Measurements from ENCODE around the gene XRN2.

XRN2 gene

GRCh38 chr20:21312813-21313474 lies 9.8 kb downstream of the XRN2 start:
- H3K4me3 ChIP-seq (ENCODE audit: low read depth, low read length): no peak overlapping the region
- no peak for DNase-seq
- no peaks in the 10 kb centered on the region for H3K27me3 ChIP-seq (ENCODE audit: insufficient read depth, low read depth, severe bottlenecking)
- H3K36me3 ChIP-seq: peaks cover 4% of the 10 kb centered on the region
- no peak for TF ChIP-seq CTCF (IDR thresholded peaks at IDR 0.05; ENCODE audit: low read depth, low read length)
- no peak overlapping the region for H3K27ac ChIP-seq
- H3K9me3 ChIP-seq (ENCODE audit: severe bottlenecking): no peaks in the 10 kb centered on the region

- Histone ChIP-seq H3K4me3 (ENCODE audit: low read depth, low read length) (no peak overlapping the region), H3K27me3 (ENCODE audit: insufficient read depth, low read depth, severe bottlenecking) (no peaks in the 10 kb centered on the region), H3K27ac (no peak overlapping the region), H3K36me3 (no peaks in the 10 kb centered on the region), H3K9me3 (ENCODE audit: severe bottlenecking) (no peaks in the 10 kb centered on the region)
- no peak for DNase-seq
- no peak for TF ChIP-seq CTCF (IDR thresholded peaks at IDR 0.05; ENCODE audit: low read depth, low read length)
These were observed 12.0 kb downstream of the XRN2 start for GRCh38 chr20:21315138-21315537.

DNA sequence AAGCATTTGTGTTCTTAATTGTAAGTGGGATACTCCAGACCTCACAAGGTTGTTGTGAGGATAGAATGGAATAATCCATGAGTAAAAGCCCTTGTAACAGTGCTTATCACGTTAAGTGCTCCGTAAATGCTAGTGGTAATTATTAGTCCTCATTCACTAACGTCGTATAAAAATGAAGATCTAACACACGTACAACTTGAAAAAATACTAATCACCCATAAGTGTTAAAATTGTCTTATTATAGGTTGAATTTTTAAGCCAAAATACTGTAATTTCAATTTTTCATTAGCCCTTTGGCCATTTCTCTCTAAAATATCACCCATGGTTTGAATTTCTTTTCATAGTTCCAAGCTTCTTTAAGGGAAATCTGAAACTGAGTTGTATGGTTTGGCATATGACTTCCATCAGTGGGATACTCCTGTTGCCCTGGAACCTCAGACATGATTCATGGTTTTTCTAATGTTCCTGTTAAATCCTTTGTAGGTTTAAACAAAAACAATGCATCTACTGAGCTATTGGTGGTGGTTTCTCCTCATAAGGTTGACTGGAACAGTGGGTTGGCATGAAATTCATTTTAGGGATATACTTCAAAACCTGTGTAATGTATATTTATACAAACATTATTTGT lies 19.1 kb downstream of the XRN2 start:
- no peaks in the 10 kb centered on the region for H3K27me3 ChIP-seq (ENCODE audit: insufficient read depth, low read depth, severe bottlenecking)

GRCh38 chr20:21322921-21323331 lies 19.8 kb downstream of the XRN2 start:
- H3K9me3 ChIP-seq (ENCODE audit: severe bottlenecking): no peaks in the 10 kb centered on the region
- H3K4me3 ChIP-seq (ENCODE audit: low read depth, low read length): no peak overlapping the region
- H3K36me3 ChIP-seq: peaks cover 3% of the 10 kb centered on the region; the same call in 1 of the 2 replicates
- DNase-seq: no peak
- no peak for TF ChIP-seq CTCF (IDR thresholded peaks at IDR 0.05; ENCODE audit: low read depth, low read length)
- H3K27ac ChIP-seq: no peak overlapping the region
- no peaks in the 10 kb centered on the region for H3K27me3 ChIP-seq (ENCODE audit: insufficient read depth, low read depth, severe bottlenecking)

More for the DNA sequence above, 19.1 kb downstream of the XRN2 start:
- TF ChIP-seq CTCF (IDR thresholded peaks at IDR 0.05; ENCODE audit: low read depth, low read length): no peak
- H3K4me3 ChIP-seq (ENCODE audit: low read depth, low read length): no peak overlapping the region
- no peak for DNase-seq
- H3K9me3 ChIP-seq (ENCODE audit: severe bottlenecking): no peaks in the 10 kb centered on the region
- no peaks in the 10 kb centered on the region; the same call in 1 of the 2 replicates for H3K36me3 ChIP-seq
- H3K27ac ChIP-seq: no peak overlapping the region

GRCh38 chr20:21323640-21324039 lies 20.5 kb downstream of the XRN2 start:
- H3K4me3 ChIP-seq (ENCODE audit: low read depth, low read length): no peak overlapping the region
- no peaks in the 10 kb centered on the region for H3K27me3 ChIP-seq (ENCODE audit: insufficient read depth, low read depth, severe bottlenecking)
- H3K9me3 ChIP-seq (ENCODE audit: severe bottlenecking): no peaks in the 10 kb centered on the region
- no peak for TF ChIP-seq CTCF (IDR thresholded peaks at IDR 0.05; ENCODE audit: low read depth, low read length)
- no peak overlapping the region for H3K27ac ChIP-seq
- H3K36me3 ChIP-seq: peaks cover 7% of the 10 kb centered on the region; the same call in 1 of the 2 replicates
- DNase-seq: no peak
